Kidney epithelial cell (primary cell): ENCODE measurements around the gene TRIM2. TPM values are rescaled to one million over a fixed set of nuclear protein-coding genes. Genes with fewer than 3 reads are reported as not detected.
"Not testable (repeated sequence)": the region's sequence is repeated elsewhere in the genome, so short reads cannot be mapped to it uniquely, and the experiment has no call there.

ENCODE experiments used
- DNase-seq: peaks from one replicate; pipeline ENCODE4 v3.0.0-alpha.2; 2010; ENCODE audit warnings: low read depth
- H3K27me3 ChIP-seq: 2 replicates; pipeline ENCODE4 v1.6.0; 2011; ENCODE audit warnings: low read length; ENCODE audit not compliant: control insufficient read depth, insufficient read depth
- H3K36me3 ChIP-seq: 2 replicates; pipeline ENCODE4 v1.5.1; 2011; ENCODE audit warnings: low read length; ENCODE audit not compliant: control insufficient read depth, insufficient read depth
- H3K4me3 ChIP-seq: 2 replicates; pipeline ENCODE4 v1.5.1; 2011; ENCODE audit warnings: low read depth, mild to moderate bottlenecking, control low read depth, low read length
- CTCF ChIP-seq: IDR thresholded peaks from 2 replicates; pipeline ENCODE4 v1.5.1; 2011; ENCODE audit warnings: mild to moderate bottlenecking, moderate library complexity, low read length, control low read depth, inconsistent platforms; ENCODE audit not compliant: insufficient read depth, poor library complexity, severe bottlenecking
- total RNA-seq: library from RNA; depleted of rRNA; stranded (reverse); fragments of >200 nt; gene quantifications from 2 replicates; pipeline ENCODE4 v1.2.3, GENCODE V29; 2015

The TRIM2 gene
- total RNA-seq, 1 donor from 2014 or later, result 83.2 TPM

DNA sequence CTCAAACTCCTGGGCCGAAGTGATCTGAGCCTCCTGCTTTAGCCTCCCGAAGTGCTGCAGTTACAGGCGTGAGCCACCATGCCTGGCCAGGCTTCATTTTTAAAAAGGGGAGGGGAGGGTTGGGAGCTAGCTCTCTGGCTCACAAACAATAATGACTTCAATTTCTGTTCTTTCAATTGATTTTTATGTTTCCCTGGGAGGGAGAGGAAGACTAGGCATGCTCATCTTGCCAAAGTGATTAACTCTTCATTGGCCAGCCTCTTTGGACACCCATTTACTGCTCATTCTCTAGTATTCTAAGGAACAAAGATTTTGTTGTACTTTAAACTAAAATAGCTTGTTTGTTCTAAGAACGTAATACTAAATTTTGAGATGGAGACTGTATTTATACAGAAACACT, 43.4 kb upstream of the TRIM2 start:
- Histone ChIP-seq H3K36me3 (no peaks in the 10 kb centered on the region), H3K27me3 (no peaks in the 10 kb centered on the region), H3K4me3 (no peak overlapping the region)
- DNase-seq, result no peak
- TF ChIP-seq CTCF, result no peak

- no peaks in the 10 kb centered on the region for H3K27me3 ChIP-seq
- no peaks in the 10 kb centered on the region for H3K36me3 ChIP-seq
- no peak overlapping the region for H3K4me3 ChIP-seq
- TF ChIP-seq CTCF, result no peak
- no peak for DNase-seq
Measured at GRCh38 chr4:153161226-153161963, 42.8 kb upstream of the TRIM2 start.

- H3K27me3 ChIP-seq, H3K4me3 ChIP-seq, DNase-seq, H3K36me3 ChIP-seq: not testable (repeated sequence)
Measured at GRCh38 chr4:153165236-153165635, 39.0 kb upstream of the TRIM2 start.

- no peak for TF ChIP-seq CTCF
- no peaks in the 10 kb centered on the region for H3K27me3 ChIP-seq
- H3K36me3 ChIP-seq, result no peaks in the 10 kb centered on the region
- DNase-seq, result no peak
- H3K4me3 ChIP-seq, result no peak overlapping the region
Measured at GRCh38 chr4:153166716-153167501, 37.3 kb upstream of the TRIM2 start.

DNA sequence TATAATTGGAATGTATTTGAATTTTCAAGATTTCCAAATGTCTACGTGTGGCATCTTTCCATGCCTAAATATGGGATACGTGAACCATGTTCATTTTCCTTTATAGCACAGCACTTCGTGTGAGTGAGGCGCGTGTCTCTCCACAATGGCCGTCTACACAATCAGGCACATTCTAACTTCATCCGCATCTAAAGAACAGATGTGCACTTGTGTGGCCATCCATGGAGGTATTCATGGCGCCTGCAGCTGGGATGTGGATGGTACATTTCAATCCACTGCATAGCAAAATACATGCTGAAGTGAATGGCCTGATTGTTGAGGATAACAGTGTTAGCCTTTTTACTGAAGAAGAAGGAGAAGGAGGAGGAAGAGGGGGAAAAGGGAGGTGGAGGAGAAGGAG, 34.5 kb upstream of the TRIM2 start:
- no peaks in the 10 kb centered on the region for H3K27me3 ChIP-seq
- no peak for DNase-seq
- TF ChIP-seq CTCF, result no peak

GRCh38 chr4:153170407-153170806, 33.8 kb upstream of the TRIM2 start:
- no peak for DNase-seq
- no peak for TF ChIP-seq CTCF
- H3K27me3 ChIP-seq, result no peaks in the 10 kb centered on the region
- H3K4me3 ChIP-seq, result no peak overlapping the region
- H3K36me3 ChIP-seq, result no peaks in the 10 kb centered on the region

More for the DNA sequence above, 34.5 kb upstream of the TRIM2 start:
- H3K36me3 ChIP-seq, result no peaks in the 10 kb centered on the region
- H3K4me3 ChIP-seq, result no peak overlapping the region
